Right atrium auricular region (tissue), 2 donors: ENCODE results near the gene AEN. TPM values are rescaled to one million over a fixed set of nuclear protein-coding genes. Genes with fewer than 3 reads are reported as not detected.

Experiments used
- DNase-seq: peaks from one replicate; pipeline ENCODE4 v3.0.0-alpha.2; 2019; ENCODE audit warnings: low spot score
- H3K27ac ChIP-seq, 2 donors: fragments of 200-600 bp; sonication (generic); 1 replicate in 1 of 2; 2 replicates in 1 of 2; pipeline ENCODE4 v1.5.1; 2016 to 2019
- H3K27me3 ChIP-seq, 2 donors: fragments of 200-600 bp; sonication (generic); one replicate each; pipeline versions ENCODE4 v1.5.1 to v1.6.0; 2017 to 2019
- H3K36me3 ChIP-seq: fragments of 200-600 bp; sonication (generic); one replicate; pipeline ENCODE4 v1.5.1; 2016
- H3K4me1 ChIP-seq, 2 donors: fragments of 200-600 bp; sonication (generic); one replicate each; pipeline versions ENCODE4 v1.5.1 to v1.6.0; 2017 to 2019
- H3K4me3 ChIP-seq, 2 donors: fragments of 200-600 bp; sonication (generic); 1 replicate in 1 of 2; 2 replicates in 1 of 2; pipeline ENCODE4 v1.5.1; 2017 to 2019; ENCODE audit warnings: mild to moderate bottlenecking in 1 of 2, moderate library complexity in 1 of 2
- H3K9me3 ChIP-seq, 2 donors: fragments of 200-600 bp; sonication (generic); one replicate each; pipeline ENCODE4 v1.5.1; 2019
- CTCF ChIP-seq, 2 donors: fragments of 200-600 bp; sonication (generic); IDR thresholded peaks; one replicate each; pipeline ENCODE4 v1.5.1; 2019; ENCODE audit warnings: antibody characterized with exemption in 2 of 2
- total RNA-seq, 2 donors: library from RNA; depleted of rRNA; stranded (reverse); fragments of >200 nt; gene quantifications; one replicate each; pipeline ENCODE4 v1.1.0, GENCODE V29; 2016

AEN gene
- total RNA-seq, 2 donors from 2014 or later = 5.1 to 8.0 TPM

- Histone ChIP-seq H3K36me3 (no peaks in the 10 kb centered on the region), H3K27ac (no peak overlapping the region), H3K4me1 (peaks cover 0 to under 1% of the 10 kb centered on the region in 2 donors), H3K9me3 (no peaks in the 10 kb centered on the region), H3K27me3 (no peaks in the 10 kb centered on the region), H3K4me3 (no peak overlapping the region)
- no peak for DNase-seq
- no peak for TF ChIP-seq CTCF (IDR thresholded peaks at IDR 0.05)
Measured at GRCh38 chr15:88615303-88616107, 5.6 kb upstream of the AEN start.

- TF ChIP-seq CTCF (IDR thresholded peaks at IDR 0.05) = no peak
- no peaks in the 10 kb centered on the region for H3K9me3 ChIP-seq
- H3K27me3 ChIP-seq = no peaks in the 10 kb centered on the region
- H3K36me3 ChIP-seq = no peaks in the 10 kb centered on the region
- no peak overlapping the region for H3K4me3 ChIP-seq
- no peak for DNase-seq
- H3K27ac ChIP-seq = no peak overlapping the region
- peaks cover 0 to 5% of the 10 kb centered on the region in 2 donors for H3K4me1 ChIP-seq
Measured at GRCh38 chr15:88616240-88616639, 4.9 kb upstream of the AEN start.

DNA sequence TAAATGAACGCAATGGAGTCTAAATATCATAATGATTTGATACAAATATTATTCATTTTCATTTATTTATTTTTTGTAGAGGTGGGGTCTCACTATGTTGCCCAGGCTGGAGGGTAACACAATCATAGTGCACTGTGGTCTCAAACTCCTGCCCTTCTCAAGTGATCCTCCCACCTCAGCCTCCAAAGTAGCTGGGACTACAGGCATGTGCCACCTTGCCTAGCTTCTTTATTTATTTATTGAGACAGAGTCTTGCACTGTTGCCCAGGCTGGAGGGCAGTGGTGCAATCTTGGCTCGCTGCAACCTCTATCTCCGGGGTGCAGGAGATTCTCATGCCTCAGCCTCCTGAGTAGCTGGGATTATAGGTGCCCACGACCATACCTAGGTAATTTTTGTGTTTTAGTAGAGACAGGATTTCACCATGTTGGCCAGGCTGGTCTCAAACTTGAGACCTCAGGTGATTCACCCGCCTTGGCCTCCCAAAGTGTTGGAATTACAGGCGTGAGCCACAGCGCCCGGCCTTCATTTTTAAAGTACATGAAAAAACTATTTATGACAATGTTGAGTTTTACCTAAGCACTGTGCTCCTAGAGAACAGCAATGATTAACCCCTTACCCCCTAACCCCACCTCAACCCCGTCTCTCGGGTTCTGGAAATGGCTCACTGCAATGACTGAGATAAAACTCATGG is 4.0 kb upstream of the AEN start:
- Histone ChIP-seq H3K27ac (no peak overlapping the region), H3K36me3 (no peaks in the 10 kb centered on the region), H3K4me3 (no peak overlapping the region), H3K4me1 (peaks cover 0 to 12% of the 10 kb centered on the region in 2 donors), H3K9me3 (no peaks in the 10 kb centered on the region), H3K27me3 (no peaks in the 10 kb centered on the region)
- no peak for DNase-seq
- no peak for TF ChIP-seq CTCF (IDR thresholded peaks at IDR 0.05)

- Histone ChIP-seq H3K4me1 (peaks cover 0 to 18% of the 10 kb centered on the region in 2 donors), H3K36me3 (no peaks in the 10 kb centered on the region), H3K27ac (no peak overlapping the region), H3K4me3 (no peak overlapping the region), H3K27me3 (no peaks in the 10 kb centered on the region), H3K9me3 (no peaks in the 10 kb centered on the region)
- no peak for DNase-seq
- no peak for TF ChIP-seq CTCF (IDR thresholded peaks at IDR 0.05)
Measured at GRCh38 chr15:88617790-88618189, 3.4 kb upstream of the AEN start.

DNA sequence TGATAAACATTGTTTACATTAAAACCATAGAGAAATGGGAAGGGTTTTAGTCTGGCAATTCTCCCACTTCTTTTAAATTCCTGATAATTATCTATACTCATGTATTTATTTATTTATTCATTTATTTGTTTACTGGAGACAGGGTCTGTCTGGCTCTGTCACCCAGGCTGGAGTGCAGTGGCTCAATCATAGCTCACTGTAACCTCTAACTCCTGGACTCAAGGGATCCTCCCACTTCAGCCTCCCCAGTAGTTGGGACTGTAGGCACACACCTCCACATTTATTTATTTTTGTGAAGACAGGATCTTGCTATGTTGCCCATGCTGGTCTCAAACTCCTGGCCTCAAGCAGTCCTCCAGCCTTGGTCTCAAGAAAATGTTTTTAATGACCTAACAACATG is 2.5 kb upstream of the AEN start:
- Histone ChIP-seq H3K36me3 (no peaks in the 10 kb centered on the region), H3K27ac (no peak overlapping the region), H3K9me3 (no peaks in the 10 kb centered on the region), H3K4me3 (no peak overlapping the region), H3K27me3 (no peaks in the 10 kb centered on the region), H3K4me1 (peaks cover 0 to 26% of the 10 kb centered on the region in 2 donors)
- no peak for DNase-seq
- no peak for TF ChIP-seq CTCF (IDR thresholded peaks at IDR 0.05)
